Activated CD8-positive, alpha-beta memory T cell treated with anti-CD3 and anti-CD28 coated beads for 36 hours (primary cell): ENCODE results near the gene STXBP4. TPM values are rescaled to one million over a fixed set of nuclear protein-coding genes. Genes with fewer than 3 reads are reported as not detected.

Source experiments
- CTCF ChIA-PET: fragments of 350-600 bp; sonication (Branson Sonifier 250); formaldehyde crosslinking; loops from one replicate; lab custom pipeline; 2021; ENCODE audit warnings: antibody characterized with exemption; lab: Charles Lee
- POLR2A ChIA-PET: fragments of 350-600 bp; sonication (Branson Sonifier 250); formaldehyde crosslinking; loops from one replicate; lab custom pipeline; 2021; ENCODE audit warnings: antibody characterized with exemption; lab: Charles Lee
- total RNA-seq, 2 experiments: library from RNA; stranded (reverse); gene quantifications; one replicate each; pipeline ENCODE4 v1.2.3, GENCODE V29; 2021

Gene STXBP4
- total RNA-seq = 1 to 10 TPM; 6.4 to 7.4 TPM

GRCh38 chr17:54968262-54968987, at the start of gene STXBP4, which contains the start of gene COX11:
Gene STXBP4, plus strand, starts transcription at chr17:54968765. Its CDS starts 17,455 bp downstream, at chr17:54986220.
Gene COX11, minus strand, starts transcription at chr17:54968654. Its CDS starts 8 bp downstream, at chr17:54968646.
- POLR2A ChIA-PET = no interaction called here
- CTCF ChIA-PET = interaction anchor here (1.0 kb wide), 1 partner anchor 24 kb away, joined by 4 read pairs; no protein-coding TSS in a partner anchor

- CTCF ChIA-PET = no interaction called here
Observed at GRCh38 chr17:54919425-54919824, 49.1 kb upstream of the STXBP4 start.

GRCh38 chr17:54920819-54921218, 47.7 kb upstream of the STXBP4 start:
- POLR2A ChIA-PET = no interaction called here
- CTCF ChIA-PET = no interaction called here

More at GRCh38 chr17:54919425-54919824, 49.1 kb upstream of the STXBP4 start:
- POLR2A ChIA-PET = no interaction called here

GRCh38 chr17:54924405-54924804, 44.2 kb upstream of the STXBP4 start:
- ChIA-PET POLR2A (no interaction called here), CTCF (no interaction called here)

GRCh38 chr17:54927525-54927924, 41.0 kb upstream of the STXBP4 start:
- POLR2A ChIA-PET = no interaction called here

GRCh38 chr17:54932711-54933110, 35.9 kb upstream of the STXBP4 start:
- POLR2A ChIA-PET = no interaction called here
- CTCF ChIA-PET = no interaction called here

More at GRCh38 chr17:54927525-54927924, 41.0 kb upstream of the STXBP4 start:
- CTCF ChIA-PET = no interaction called here

GRCh38 chr17:54933921-54934320, 34.6 kb upstream of the STXBP4 start:
- POLR2A ChIA-PET = no interaction called here
- CTCF ChIA-PET = no interaction called here

GRCh38 chr17:54935471-54935870, 33.1 kb upstream of the STXBP4 start:
- ChIA-PET CTCF (no interaction called here), POLR2A (no interaction called here)

- CTCF ChIA-PET = no interaction called here
- POLR2A ChIA-PET = no interaction called here
Observed at GRCh38 chr17:54937018-54937417, 31.5 kb upstream of the STXBP4 start.

GRCh38 chr17:54937426-54937825, 31.1 kb upstream of the STXBP4 start:
- ChIA-PET CTCF (no interaction called here), POLR2A (no interaction called here)

- ChIA-PET POLR2A (no interaction called here), CTCF (no interaction called here)
Observed at GRCh38 chr17:54941285-54941684, 27.3 kb upstream of the STXBP4 start.

GRCh38 chr17:54944796-54945195, 23.8 kb upstream of the STXBP4 start:
- POLR2A ChIA-PET = no interaction called here
- CTCF ChIA-PET = no interaction called here

- ChIA-PET CTCF (no interaction called here), POLR2A (no interaction called here)
Observed at GRCh38 chr17:54945231-54945630, 23.3 kb upstream of the STXBP4 start.

- POLR2A ChIA-PET = no interaction called here
- CTCF ChIA-PET = no interaction called here
Observed at GRCh38 chr17:54945671-54946070, 22.9 kb upstream of the STXBP4 start.

GRCh38 chr17:54947396-54947795, 21.2 kb upstream of the STXBP4 start:
- ChIA-PET POLR2A (no interaction called here), CTCF (no interaction called here)

GRCh38 chr17:54948380-54948779, 20.2 kb upstream of the STXBP4 start:
- CTCF ChIA-PET = no interaction called here
- POLR2A ChIA-PET = no interaction called here

GRCh38 chr17:54950116-54950515, 18.4 kb upstream of the STXBP4 start:
- ChIA-PET POLR2A (no interaction called here), CTCF (no interaction called here)

GRCh38 chr17:54951286-54951685, 17.3 kb upstream of the STXBP4 start:
- POLR2A ChIA-PET = no interaction called here
- CTCF ChIA-PET = no interaction called here

- ChIA-PET CTCF (no interaction called here), POLR2A (no interaction called here)
Observed at GRCh38 chr17:54956791-54957190, 11.8 kb upstream of the STXBP4 start.

- CTCF ChIA-PET = no interaction called here
- POLR2A ChIA-PET = no interaction called here
Observed at GRCh38 chr17:54967621-54968261, 824 bp upstream of the STXBP4 start.

GRCh38 chr17:54968988-54969332, 395 bp downstream of the STXBP4 start:
- ChIA-PET CTCF (interaction anchor here (1.0 kb wide), 1 partner anchor 23 kb away, joined by 4 read pairs; no protein-coding TSS in a partner anchor), POLR2A (no interaction called here)
